H1 (cell line): ENCODE measurements around the gene SLC17A1. TPM values are rescaled to one million over a fixed set of nuclear protein-coding genes. Genes with fewer than 3 reads are reported as not detected.
"Not testable (repeated sequence)": the region's sequence is repeated elsewhere in the genome, so short reads cannot be mapped to it uniquely, and the experiment has no call there.

Experiments used
- CTCF ChIA-PET: fragments of 300-600 bp; sonication (Branson Sonifier 250); formaldehyde crosslinking; loops from one replicate; lab custom pipeline; 2021; ENCODE audit not compliant: partially characterized antibody; lab: Charles Lee
- POLR2A ChIA-PET: fragments of 300-600 bp; sonication (Branson Sonifier 250); formaldehyde crosslinking; loops from one replicate; lab custom pipeline; 2021; ENCODE audit warnings: inconsistent platforms; ENCODE audit not compliant: partially characterized antibody; lab: Charles Lee
- DNase-seq, 2 experiments: peaks; one replicate each; pipeline versions ENCODE4 v3.0.0 to v3.0.0-alpha.2; 2010 to 2022; ENCODE audit warnings: low spot score in 2 of 2, low read depth in 1 of 2, mixed read lengths in 1 of 2
- FAIRE-seq: peaks from 2 replicates; lab custom pipeline; 2011; peaks lifted over from hg19 to GRCh38; lab: Jason Lieb, UNC
- H2AFZ ChIP-seq: 2 replicates; pipeline ENCODE4 v1.8.1; 2012; ENCODE audit warnings: low read length, inconsistent platforms
- H2AK5ac ChIP-seq: 2 replicates; pipeline ENCODE4 v1.6.1; 2013; ENCODE audit warnings: low read depth, low read length
- H2BK120ac ChIP-seq: replicated peaks from 2 replicates; pipeline ENCODE3; 2013; ENCODE audit warnings: low read depth, low read length, inconsistent platforms
- H2BK12ac ChIP-seq: 2 replicates; pipeline ENCODE4 v1.6.1; 2013; ENCODE audit warnings: low read depth, low read length
- H2BK15ac ChIP-seq: 2 replicates; pipeline ENCODE4 v1.6.1; 2013; ENCODE audit warnings: low read length
- H2BK20ac ChIP-seq: 2 replicates; pipeline ENCODE4 v1.6.1; 2013; ENCODE audit warnings: low read length
- H2BK5ac ChIP-seq: 2 replicates; pipeline ENCODE4 v1.6.1; 2013; ENCODE audit warnings: low read depth, low read length
- H3K14ac ChIP-seq: 2 replicates; pipeline ENCODE4 v1.6.1; 2013; ENCODE audit warnings: inconsistent platforms; ENCODE audit not compliant: insufficient read length
- H3K18ac ChIP-seq: 2 replicates; pipeline ENCODE4 v1.6.1; 2013; ENCODE audit warnings: low read length; ENCODE audit errors: extremely low read depth
- H3K23ac ChIP-seq: 2 replicates; pipeline ENCODE4 v1.6.1; 2013; ENCODE audit warnings: inconsistent platforms; ENCODE audit not compliant: insufficient read length
- H3K23me2 ChIP-seq: 2 replicates; pipeline ENCODE4 v1.6.1; 2013; ENCODE audit warnings: low read depth, low read length
- H3K27ac ChIP-seq: 2 replicates; pipeline ENCODE4 v1.6.1; 2011; ENCODE audit warnings: low read depth, low read length, inconsistent platforms
- H3K27me3 ChIP-seq, 4 experiments: replicated peaks in 1 of 4; 1 replicate in 1 of 4; 2 replicates in 3 of 4; pipeline versions ENCODE4 v1.6.1 to v1.8.1; 2011 to 2013; ENCODE audit warnings: low read length in 3 of 4, mild to moderate bottlenecking in 3 of 4, inconsistent platforms in 2 of 4, mixed read lengths in 2 of 4, moderate library complexity in 1 of 4; ENCODE audit not compliant: control insufficient read depth in 3 of 4, insufficient read depth in 3 of 4; ENCODE audit errors: extremely low read depth in 1 of 4
- H3K36me3 ChIP-seq, 4 experiments: 2 replicates each; pipeline versions ENCODE4 v1.6.1 to v1.8.1; 2011 to 2013; ENCODE audit warnings: mild to moderate bottlenecking in 4 of 4, low read length in 3 of 4, moderate library complexity in 2 of 4, control low read depth in 1 of 4, inconsistent platforms in 1 of 4; ENCODE audit not compliant: insufficient read depth in 4 of 4, control insufficient read depth in 2 of 4
- H3K4ac ChIP-seq: replicated peaks from 2 replicates; pipeline ENCODE3; 2013; ENCODE audit warnings: low read length, low read depth, mixed read lengths, inconsistent platforms; ENCODE audit not compliant: insufficient read length
- H3K4me1 ChIP-seq, 4 experiments: replicated peaks in 1 of 4; 1 replicate in 1 of 4; 2 replicates in 3 of 4; pipeline versions ENCODE4 v1.6.1 to v1.8.1; 2011 to 2013; ENCODE audit warnings: low read length in 3 of 4, inconsistent platforms in 2 of 4, mixed read lengths in 1 of 4; ENCODE audit not compliant: insufficient read depth in 4 of 4, control insufficient read depth in 3 of 4
- H3K4me2 ChIP-seq, 2 experiments: 2 replicates each; pipeline versions ENCODE4 v1.6.1 to v1.8.1; 2011 to 2013; ENCODE audit warnings: low read depth in 2 of 2, low read length in 2 of 2, control low read depth in 1 of 2, inconsistent platforms in 1 of 2, mild to moderate bottlenecking in 1 of 2; ENCODE audit not compliant: insufficient read depth in 1 of 2
- H3K4me3 ChIP-seq, 4 experiments: fragments of 200-600, 300-600 bp in 1 of 4; sonication (generic), shearing (Covaris generic), sonication (Bioruptor Twin) in 1 of 4; 2 replicates each; pipeline versions ENCODE4 v1.5.1 to v1.8.1; 2011 to 2016; ENCODE audit warnings: low read length in 4 of 4, low read depth in 3 of 4, control low read depth in 2 of 4, inconsistent platforms in 2 of 4, mild to moderate bottlenecking in 2 of 4, mixed read lengths in 1 of 4, moderate library complexity in 1 of 4; ENCODE audit not compliant: insufficient read depth in 2 of 4; ENCODE audit errors: extremely low read depth in 1 of 4
- H3K56ac ChIP-seq: replicated peaks from 2 replicates; pipeline ENCODE3; 2013; ENCODE audit warnings: low read depth, mild to moderate bottlenecking, mixed read lengths, low read length, inconsistent platforms; ENCODE audit not compliant: insufficient read length
- H3K79me1 ChIP-seq: 2 replicates; pipeline ENCODE4 v1.6.1; 2013; ENCODE audit warnings: low read depth, low read length, control low read depth
- H3K79me2 ChIP-seq, 2 experiments: 2 replicates each; pipeline versions ENCODE4 v1.6.1 to v1.8.1; 2012 to 2013; ENCODE audit warnings: low read length in 2 of 2, mild to moderate bottlenecking in 2 of 2, inconsistent platforms in 1 of 2; ENCODE audit not compliant: insufficient read depth in 2 of 2, control insufficient read depth in 1 of 2
- H3K9ac ChIP-seq, 4 experiments: replicated peaks in 1 of 4; 1 replicate in 1 of 4; 2 replicates in 3 of 4; pipeline versions ENCODE4 v1.6.1 to v1.8.1; 2011 to 2013; ENCODE audit warnings: low read depth in 3 of 4, low read length in 3 of 4, control low read depth in 2 of 4, mild to moderate bottlenecking in 2 of 4, moderate library complexity in 2 of 4, inconsistent platforms in 1 of 4; ENCODE audit errors: extremely low read depth in 1 of 4
- H3K9me3 ChIP-seq, 2 experiments: 2 replicates each; pipeline versions ENCODE4 v1.6.1 to v1.8.1; 2012 to 2013; ENCODE audit warnings: mild to moderate bottlenecking in 2 of 2, moderate library complexity in 2 of 2, control low read depth in 1 of 2, inconsistent platforms in 1 of 2, low read depth in 1 of 2, low read length in 1 of 2, mixed read lengths in 1 of 2; ENCODE audit not compliant: insufficient read depth in 2 of 2
- H4K20me1 ChIP-seq, 2 experiments: replicated peaks in 1 of 2; 2 replicates each; pipeline versions ENCODE3 to v1.8.1; 2011 to 2013; ENCODE audit warnings: inconsistent platforms in 2 of 2, low read length in 2 of 2, mild to moderate bottlenecking in 1 of 2; ENCODE audit not compliant: insufficient read depth in 2 of 2, control insufficient read depth in 1 of 2
- H4K5ac ChIP-seq: 2 replicates; pipeline ENCODE4 v1.6.1; 2013; ENCODE audit warnings: low read length, low read depth, mixed read lengths, inconsistent platforms; ENCODE audit not compliant: insufficient read length
- H4K8ac ChIP-seq: 2 replicates; pipeline ENCODE4 v1.8.0; 2013; ENCODE audit warnings: mild to moderate bottlenecking, moderate library complexity, low read length, inconsistent platforms; ENCODE audit not compliant: insufficient read depth; ENCODE audit errors: extremely low read depth
- H4K91ac ChIP-seq: replicated peaks from 2 replicates; pipeline ENCODE3; 2013; ENCODE audit warnings: low read length, mixed read lengths, inconsistent platforms; ENCODE audit not compliant: insufficient read length
- WGBS, 2 experiments: shearing (Covaris generic) in 1 of 2; methylation state at CpG; one replicate each; pipeline versions ENCODE4 v1.1.6 to v1.1.7; 2013 to 2015; ENCODE audit warnings: low lambda C conversion rate in 2 of 2, mixed read lengths in 2 of 2, inconsistent platforms in 1 of 2, low coverage in 1 of 2, missing lambda C conversion rate in 1 of 2; ENCODE audit not compliant: insufficient replicate concordance in 2 of 2, insufficient coverage in 1 of 2, insufficient read length in 1 of 2; ENCODE audit errors: extremely low coverage in 1 of 2, missing lambda C conversion rate in 1 of 2; 5-methylcytosine and 5-hydroxymethylcytosine counted together
- polyA plus RNA-seq, 7 experiments: library from polyadenylated mRNA; depleted of rRNA in 3 of 7; stranded (reverse) in 5 of 7; unstranded in 2 of 7; fragments of >200 nt in 5 of 7; fragments of 200-250 nt in 2 of 7; gene quantifications; 1 replicate in 5 of 7; 2 replicates in 1 of 7; 4 replicates in 1 of 7; pipeline versions ENCODE4 v1.2.1 to v1.2.3, GENCODE V29; 2011 to 2013; ENCODE audit warnings: missing spikeins in 2 of 7, mixed read lengths in 2 of 7
- total RNA-seq: library from RNA; stranded (reverse); fragmentation: NEBNext Ultra II Directional; extraction: Animal tissue kit (Norgen Biotek cat#: 25700); gene quantifications from 2 replicates; pipeline ENCODE4 v1.2.1, GENCODE V29; 2021

SLC17A1 gene
- total and polyA plus RNA-seq, 2 of the 8 experiments (the other 6 are each of a cell fraction or from before 2014, with no cell fraction given): not detected

- H3K4me3 ChIP-seq, H3K27ac ChIP-seq, H3K56ac ChIP-seq, H2BK5ac ChIP-seq, FAIRE-seq, H3K23ac ChIP-seq, H2AFZ ChIP-seq, H3K4me1 ChIP-seq, H3K9me3 ChIP-seq, DNase-seq, H2BK15ac ChIP-seq, H2BK120ac ChIP-seq, POLR2A ChIA-PET, H3K18ac ChIP-seq, H3K9ac ChIP-seq, H2BK12ac ChIP-seq, H3K79me1 ChIP-seq, H2AK5ac ChIP-seq, H2BK20ac ChIP-seq, H4K5ac ChIP-seq, H3K4me2 ChIP-seq, H3K36me3 ChIP-seq, H4K91ac ChIP-seq, H3K14ac ChIP-seq, H4K20me1 ChIP-seq, H4K8ac ChIP-seq, H3K4ac ChIP-seq, H3K27me3 ChIP-seq, H3K79me2 ChIP-seq, H3K23me2 ChIP-seq: not testable (repeated sequence)
- CTCF ChIA-PET: interaction anchor here (1.6 to 4.4 kb wide), 3 partner anchors 15 to 31 kb away, joined by 4 to 12 read pairs (median 5); no protein-coding TSS in a partner anchor
- 84% methylated on average over 17 of the region's 17 CpGs; no CpG with 5 or more reads in 1 of the 2 experiments for WGBS, 2 experiments
Observed at GRCh38 chr6:25748601-25749517, 83.0 kb downstream of the SLC17A1 start.
